GM19395 (cell line): ENCODE measurements around the gene MAGIX.
"Not testable (repeated sequence)": the region's sequence is repeated elsewhere in the genome, so short reads cannot be mapped to it uniquely, and the experiment has no call there.

Experiments
- ATAC-seq: cut with Tn5 transposase; IDR thresholded peaks from one replicate; pipeline ENCODE4 v1.9.1; 2021; ENCODE audit warnings: mild to moderate bottlenecking, moderate library complexity; ENCODE audit not compliant: unreplicated experiment

The MAGIX gene

DNA sequence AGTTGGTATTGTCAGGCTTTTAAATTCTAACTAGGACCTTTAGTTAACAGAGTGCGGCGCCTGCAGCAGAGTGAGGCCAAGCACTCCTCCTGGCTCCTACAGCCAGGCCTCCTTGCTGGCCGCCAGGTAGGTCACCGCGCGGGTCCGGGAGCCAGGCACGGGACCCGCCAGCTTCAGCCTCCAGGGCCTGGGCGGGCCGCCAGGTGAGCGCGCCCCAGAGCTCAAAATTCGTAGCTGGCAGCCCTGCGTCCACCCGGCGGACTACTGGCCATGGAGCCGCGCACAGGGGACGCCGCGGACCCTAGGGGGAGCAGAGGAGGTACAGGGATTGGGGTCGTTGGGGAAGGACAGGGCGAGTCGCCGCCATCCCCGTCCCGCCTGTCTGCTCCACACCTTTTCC is at the start of gene MAGIX:
MAGIX (plus strand) TSS at position 139 of the 400 bp plus-strand sequence; CDS start at position 271, 132 bp downstream.
- ATAC-seq = no peak

DNA sequence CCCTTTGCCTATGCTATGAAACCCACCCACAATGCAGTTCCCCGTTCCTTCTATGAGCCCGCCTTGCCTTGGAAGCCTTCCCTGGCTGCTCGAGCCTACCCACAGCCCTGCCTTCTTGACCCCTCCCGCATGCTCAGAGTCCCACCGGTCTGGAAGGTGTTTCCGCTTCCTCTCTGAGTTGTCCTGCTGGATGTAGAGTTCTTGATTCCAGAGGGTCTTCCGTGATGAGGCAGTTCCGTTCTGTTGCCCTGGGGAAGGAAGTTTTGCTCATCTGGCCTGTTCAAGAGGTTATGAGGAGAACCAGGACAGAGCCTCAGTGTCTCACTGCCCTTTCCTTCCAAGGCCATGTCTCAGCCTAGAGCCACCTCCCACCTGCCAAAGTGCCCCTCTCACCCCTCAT is 46.5 kb upstream of the MAGIX start:
- no peak for ATAC-seq

DNA sequence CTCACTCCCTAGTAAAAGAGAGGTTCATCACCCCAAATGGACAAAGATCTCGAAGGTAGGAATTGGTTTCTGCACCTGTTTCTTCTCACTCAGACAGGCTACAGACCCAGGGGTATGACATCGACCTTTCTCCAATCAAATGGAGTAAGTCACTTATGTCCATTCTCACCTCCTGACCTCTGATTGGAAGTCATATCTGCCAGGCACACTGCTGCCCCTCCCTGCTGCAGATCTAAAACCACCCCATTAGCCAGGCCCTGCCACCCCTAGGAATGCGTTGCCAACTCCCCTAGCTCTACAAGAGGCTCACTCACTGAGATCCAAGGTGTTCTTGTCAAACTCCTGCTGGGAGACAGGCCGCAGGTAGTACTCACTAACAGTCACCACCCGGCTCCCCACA is 45.8 kb upstream of the MAGIX start:
- ATAC-seq = no peak

DNA sequence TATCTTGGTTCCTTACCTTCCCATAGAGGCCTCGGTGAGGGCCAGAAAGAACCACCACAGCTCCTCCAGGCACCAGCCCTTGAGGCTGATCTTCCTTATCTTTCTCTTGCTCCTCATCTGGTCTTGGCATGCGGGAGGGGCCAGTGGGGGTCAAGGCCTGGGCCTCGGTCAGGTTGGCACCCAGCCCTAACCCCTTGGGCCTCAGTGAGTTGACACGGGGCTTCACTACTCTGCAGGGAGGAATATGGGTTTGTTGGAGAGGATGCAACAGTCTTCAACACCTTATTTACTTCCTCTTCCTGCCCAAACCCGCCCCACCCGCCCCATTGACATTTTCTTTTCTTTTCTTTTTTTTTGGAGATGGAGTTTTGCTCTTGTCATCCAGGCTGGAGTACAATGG is 45.0 kb upstream of the MAGIX start:
- ATAC-seq = no peak

DNA sequence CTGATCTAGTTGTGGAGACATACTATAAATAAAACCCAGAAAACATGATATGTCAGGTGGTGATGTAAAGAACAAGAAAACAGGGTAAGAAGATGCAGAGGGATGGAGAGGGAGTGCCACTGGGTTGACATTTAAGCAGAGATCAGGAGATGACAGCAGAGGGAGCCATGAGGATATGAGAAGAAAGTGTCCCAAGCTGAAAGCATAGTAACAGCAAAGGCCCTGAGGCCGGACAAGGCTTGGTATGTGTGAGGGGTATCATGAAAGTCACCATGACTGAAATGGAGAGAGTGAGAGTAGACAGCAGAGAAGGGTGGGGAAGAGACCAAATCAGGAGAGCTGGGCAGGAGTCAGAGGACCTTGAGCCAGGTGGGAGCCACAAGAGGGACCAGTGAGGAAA is 42.5 kb upstream of the MAGIX start:
- ATAC-seq = no peak

DNA sequence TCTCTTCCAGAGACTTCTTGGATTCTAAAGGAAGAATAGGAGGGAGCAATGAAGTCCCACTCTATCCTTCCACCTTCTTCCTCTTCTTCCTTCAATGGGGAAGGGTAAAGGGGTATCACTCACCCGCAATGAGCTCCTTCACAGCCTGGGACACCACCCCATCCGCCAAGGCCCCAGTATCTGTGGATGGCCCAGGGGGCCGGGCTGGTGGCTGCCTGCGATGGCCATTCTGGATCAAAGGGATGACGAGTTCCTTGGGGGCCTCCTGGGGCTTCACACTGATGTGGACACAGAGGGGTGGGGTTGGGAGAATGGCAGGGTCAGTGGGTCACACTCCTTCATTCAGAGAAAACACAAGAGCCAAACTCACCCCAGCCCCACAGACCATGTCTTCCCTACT is 40.1 kb upstream of the MAGIX start:
- ATAC-seq = no peak

DNA sequence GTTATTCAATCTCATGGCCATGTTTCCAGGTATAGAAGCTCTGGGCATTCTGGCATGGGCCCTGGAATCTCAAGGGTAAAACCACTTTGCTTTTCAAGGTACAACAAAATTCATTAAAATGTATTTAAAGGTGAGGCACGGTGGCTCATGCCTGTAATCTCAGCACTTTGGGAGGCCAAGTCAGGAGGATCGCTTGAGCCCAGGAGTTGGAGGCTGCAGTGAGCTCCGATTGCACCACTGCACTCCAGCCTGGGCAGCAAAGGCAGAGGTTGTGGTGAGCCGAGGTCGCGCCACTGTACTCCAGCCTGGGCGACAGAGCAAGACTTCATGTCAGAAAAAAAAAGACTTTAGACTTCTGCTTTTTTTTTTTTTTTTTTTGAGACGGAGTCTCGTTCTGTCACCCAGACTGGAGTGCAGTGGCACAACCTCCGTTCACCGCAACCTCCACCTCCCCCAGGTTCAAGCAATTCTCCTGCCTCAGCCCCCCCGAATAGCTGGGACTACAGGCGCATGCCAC is 34.8 kb upstream of the MAGIX start:
- not testable (repeated sequence) for ATAC-seq

DNA sequence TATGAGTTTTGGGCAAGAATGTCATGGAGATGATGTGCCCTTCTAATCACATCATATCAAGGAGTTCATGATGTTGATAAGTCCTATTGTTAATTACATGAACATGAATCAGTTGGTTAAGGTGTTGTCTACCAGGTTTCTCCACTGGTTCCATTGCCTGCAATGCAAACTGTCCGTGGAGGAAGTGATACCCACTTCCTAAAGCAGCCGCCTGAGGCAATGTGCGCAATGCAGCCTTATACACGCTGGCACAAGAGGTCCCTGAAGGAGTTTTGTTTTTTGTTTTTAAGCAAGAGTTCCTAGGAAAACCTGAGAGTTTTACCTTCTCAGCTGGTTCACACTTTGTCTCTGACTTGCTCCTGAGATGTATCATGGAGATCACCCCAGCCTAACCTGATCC is 33.1 kb upstream of the MAGIX start:
- ATAC-seq = no peak

DNA sequence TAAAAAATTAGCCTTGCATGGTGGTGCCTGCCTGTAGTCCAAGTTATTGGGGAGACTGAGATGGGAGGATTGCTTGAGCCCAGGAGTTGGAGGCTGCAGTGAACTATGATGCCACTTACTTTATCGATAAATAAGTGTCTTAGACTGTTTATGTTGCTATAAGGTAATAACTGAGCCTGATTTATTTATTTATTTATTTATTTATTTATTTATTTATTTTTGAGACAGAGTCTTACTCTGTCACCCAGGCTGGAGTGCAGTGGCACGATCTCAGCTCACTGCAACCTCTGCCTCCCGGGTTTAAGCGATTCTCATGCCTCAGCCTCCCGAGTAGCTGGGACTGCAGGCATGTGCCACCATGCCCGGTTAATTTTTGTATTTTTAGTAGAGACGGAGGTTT is 30.3 kb upstream of the MAGIX start:
- not testable (repeated sequence) for ATAC-seq

DNA sequence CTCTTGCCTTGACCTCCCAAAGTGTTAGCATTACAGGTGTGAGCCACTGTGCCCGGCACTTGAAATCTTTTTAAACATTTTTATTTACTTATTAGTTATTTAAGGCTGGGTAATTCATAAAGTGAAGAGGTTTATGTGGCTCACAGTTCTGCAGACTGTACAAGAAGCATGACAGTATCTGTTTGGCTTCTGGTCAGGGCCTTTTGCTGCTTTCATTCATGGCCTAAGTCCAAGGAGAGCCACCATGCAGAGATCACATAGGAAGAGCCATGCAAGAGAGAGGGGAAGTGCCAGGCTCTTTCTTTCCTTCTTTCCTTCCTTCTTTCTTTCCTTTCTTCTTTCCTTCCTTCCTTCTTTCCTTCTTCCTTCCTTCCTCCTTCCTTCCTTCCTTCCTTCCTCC is 28.8 kb upstream of the MAGIX start:
- no peak for ATAC-seq

DNA sequence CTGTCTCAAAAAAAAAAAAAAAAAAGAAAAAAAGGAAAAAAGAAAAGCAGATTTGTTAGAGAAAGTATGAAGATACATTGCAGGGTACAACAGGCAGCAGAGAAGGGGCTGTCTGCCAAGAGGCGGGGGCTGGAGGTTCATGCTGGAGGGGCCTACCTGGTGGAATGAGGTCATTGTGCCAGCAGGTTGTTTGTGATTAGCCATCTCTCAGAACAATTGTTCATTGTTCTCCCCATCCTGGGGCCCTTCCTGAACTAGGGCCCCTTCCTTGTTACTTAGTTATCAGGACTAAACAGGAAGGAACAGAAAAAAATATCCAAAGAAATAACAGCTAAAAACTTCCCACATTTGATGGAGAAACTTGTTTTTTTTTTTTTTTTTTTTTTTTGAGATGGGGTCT is 25.1 kb upstream of the MAGIX start:
- ATAC-seq = no peak

DNA sequence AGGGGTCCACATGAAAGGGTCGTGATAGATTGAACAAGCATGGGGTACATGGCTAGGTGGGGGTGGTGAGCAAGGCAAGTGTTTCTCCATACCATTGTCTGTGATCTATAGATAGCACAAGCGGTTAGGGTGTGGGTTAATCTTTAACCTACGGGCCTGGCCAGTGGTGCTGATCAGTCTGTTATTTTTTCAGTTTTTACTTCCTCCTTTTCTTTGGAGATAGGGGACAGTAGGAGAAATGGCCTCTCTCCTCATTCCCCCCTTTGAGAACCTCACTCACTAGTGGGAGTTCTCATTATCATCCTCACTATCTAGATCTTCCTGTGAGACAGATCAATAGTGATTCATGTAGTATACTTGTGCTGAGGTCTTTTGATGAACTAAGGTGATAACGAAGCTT is 22.8 kb upstream of the MAGIX start:
- ATAC-seq = no peak

DNA sequence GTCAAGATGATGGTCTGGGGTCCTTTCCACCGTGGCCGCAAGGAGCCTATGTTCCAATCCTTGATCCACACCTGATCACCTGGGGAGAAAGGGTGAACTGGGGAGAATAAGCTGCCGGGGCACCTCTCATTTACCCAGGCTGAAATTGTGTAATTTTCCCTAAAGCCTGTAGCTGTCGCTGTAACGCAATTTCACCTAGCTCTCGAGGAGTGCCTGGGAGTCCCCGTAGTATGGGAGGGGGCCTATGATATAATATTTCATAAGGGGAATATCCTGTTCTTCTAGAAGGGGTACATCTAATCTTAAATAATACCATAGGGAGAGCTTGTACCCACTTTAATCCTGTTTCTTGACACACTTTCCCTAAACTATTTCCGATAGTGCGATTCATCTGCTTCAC is 20.3 kb upstream of the MAGIX start:
- ATAC-seq = not testable (repeated sequence)

DNA sequence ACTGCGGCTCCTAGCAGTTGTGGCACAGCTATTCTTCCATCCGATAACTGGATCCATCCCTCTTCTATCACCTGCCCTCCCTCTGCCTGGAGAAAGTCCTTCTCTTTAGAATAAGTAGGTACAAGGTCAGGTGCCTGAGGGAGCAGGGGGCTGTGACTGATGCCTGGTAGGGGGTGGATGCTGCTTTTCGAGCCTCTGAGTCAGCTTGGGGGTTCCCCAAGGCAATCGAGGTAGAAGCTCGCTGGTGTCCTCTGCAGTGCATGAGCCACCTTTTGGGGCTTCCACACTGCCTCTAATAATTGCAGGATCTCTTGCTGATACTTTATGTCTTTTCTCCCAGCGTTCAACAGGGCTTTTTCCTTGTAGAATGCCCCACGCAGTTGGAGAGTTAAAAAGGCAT is 19.4 kb upstream of the MAGIX start:
- ATAC-seq = not testable (repeated sequence)

DNA sequence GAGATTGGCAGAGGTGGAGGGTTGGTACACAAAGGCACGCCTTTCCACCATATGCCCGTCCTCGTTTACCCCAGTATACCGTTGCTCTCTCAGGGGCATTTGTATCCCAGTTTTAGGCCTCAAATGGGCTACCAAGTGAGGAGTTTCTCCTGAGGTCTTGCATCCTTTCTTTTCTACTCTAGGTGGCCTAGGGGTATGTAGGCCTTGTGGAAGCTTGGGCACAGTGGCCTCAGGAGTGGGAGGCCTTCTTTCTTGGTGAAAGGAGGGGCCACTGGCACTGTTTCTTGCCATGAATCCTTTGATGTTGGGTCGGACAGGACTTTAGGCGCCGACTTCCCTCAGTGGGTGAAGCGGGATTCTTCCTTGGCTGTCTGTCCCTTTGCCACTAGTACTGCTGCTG is 15.3 kb upstream of the MAGIX start:
- no peak for ATAC-seq

DNA sequence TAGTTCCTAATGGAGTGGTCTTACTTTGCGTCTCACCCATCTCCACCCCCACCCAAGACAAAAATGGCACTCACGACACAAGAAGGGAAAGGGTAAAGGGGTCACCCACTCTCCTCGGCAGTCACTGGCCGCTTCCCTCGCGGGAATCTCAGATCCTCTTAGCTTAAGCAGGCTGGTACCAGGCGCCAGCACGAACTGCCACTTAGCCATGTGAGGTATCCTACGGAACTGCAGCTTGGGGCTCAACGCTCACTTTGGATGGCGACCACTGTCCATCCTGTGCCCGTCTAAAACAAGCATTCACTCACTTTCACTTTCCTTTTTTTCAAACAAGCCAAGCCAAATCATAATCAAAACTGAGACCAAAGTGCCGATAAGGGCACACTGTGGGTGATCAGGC is 14.6 kb upstream of the MAGIX start:
- ATAC-seq = no peak

DNA sequence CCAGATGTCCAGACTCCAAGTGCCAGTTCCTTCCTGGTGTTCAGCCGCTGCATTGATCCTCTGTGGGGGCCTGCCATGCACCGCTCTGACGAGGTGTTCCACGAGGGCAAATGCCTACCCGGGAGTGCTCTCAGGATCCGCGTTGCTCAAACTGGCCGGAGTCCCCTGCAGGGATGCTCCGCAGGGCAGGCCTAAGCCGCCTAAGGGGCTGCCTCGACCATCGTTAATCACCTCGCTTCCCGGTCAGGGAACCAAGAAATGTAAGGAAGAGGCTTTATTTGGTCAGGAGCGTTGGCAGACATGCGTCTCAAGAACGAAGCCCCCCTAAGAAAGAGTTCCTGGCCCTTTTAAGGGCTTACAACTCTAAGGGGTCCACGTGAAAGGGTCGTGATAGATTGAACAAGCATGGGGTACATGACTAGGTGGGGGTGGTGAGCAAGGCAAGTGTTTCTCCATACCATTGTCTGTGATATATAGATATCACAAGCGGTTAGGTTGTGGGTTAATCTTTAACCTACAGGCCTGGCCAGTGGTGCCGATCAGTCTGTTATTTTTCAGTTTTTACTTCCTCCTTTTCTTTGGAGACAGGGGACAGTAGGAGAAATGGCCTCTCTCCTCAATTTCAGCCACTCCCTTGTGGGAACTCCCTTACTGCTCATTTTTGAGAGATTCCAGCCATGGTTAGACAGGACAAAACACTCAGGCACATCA is 14.0 kb upstream of the MAGIX start:
- ATAC-seq = not testable (repeated sequence)

DNA sequence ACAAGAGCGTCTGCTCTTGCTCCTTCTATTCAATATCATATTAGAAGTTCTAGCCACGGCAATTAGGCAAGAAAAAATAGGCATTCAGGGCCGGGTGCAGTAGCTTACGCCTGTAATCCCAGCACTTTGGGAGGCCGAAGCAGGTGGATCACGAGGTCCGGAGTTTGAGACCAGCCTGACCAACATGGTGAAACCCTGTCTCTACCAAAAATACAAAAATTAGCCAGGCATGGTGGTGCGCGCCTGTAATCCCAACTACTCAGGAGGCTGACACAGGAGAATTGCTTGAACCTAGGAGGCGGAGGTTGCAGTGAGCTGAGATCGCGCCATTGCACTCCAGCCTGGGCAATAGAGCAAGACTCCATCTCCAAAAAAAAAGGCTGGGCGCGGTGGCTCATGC is 13.3 kb upstream of the MAGIX start:
- ATAC-seq = not testable (repeated sequence)

DNA sequence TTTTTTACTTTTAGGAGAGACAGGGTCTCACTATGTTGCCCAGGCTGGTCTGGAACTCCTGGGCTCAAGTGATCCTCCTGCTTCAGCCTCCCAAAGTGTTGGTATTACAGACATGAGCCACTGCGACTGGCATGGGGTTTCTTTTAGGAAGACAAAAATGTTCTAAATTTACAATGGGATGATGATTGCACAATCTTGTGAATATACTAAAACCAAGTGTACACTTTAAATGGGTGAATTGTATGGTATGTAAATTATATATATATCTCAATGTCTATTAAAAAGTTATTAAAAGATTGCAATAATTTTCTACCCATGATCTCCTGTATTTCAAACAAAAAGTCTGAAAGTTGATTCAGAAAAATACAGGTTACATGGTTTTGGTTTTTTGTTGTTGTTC is 9.1 kb upstream of the MAGIX start:
- no peak for ATAC-seq

DNA sequence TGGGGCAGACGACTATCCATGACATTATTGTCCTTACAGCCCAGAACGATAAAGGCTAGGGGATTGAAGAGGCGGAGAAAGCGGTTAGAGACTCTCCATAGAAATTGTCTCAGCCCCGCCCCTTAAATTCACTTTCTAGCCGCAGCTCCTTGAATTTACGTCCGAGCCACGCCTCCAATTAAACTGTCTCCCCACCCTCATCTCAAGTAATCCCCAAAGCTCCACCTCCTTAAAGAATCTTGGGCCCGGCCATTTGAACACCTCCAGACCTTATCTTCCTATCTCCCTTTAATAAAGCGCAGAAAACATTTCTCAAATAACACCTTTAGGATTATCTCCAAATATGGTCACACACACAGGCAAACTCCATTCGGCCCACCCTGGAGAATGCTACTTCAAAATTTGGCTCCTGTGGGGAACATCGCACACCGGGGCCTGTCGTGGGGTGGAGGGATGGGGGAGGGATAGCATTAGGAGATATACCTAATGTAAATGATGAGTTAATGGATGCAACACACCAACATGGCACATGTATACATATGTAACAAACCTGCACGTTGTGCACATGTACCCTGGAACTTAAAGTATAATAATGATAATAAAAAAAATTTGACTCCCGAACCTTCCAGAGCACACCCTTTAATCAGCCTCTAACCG is 7.2 kb upstream of the MAGIX start:
- ATAC-seq = peak; percentile 28

DNA sequence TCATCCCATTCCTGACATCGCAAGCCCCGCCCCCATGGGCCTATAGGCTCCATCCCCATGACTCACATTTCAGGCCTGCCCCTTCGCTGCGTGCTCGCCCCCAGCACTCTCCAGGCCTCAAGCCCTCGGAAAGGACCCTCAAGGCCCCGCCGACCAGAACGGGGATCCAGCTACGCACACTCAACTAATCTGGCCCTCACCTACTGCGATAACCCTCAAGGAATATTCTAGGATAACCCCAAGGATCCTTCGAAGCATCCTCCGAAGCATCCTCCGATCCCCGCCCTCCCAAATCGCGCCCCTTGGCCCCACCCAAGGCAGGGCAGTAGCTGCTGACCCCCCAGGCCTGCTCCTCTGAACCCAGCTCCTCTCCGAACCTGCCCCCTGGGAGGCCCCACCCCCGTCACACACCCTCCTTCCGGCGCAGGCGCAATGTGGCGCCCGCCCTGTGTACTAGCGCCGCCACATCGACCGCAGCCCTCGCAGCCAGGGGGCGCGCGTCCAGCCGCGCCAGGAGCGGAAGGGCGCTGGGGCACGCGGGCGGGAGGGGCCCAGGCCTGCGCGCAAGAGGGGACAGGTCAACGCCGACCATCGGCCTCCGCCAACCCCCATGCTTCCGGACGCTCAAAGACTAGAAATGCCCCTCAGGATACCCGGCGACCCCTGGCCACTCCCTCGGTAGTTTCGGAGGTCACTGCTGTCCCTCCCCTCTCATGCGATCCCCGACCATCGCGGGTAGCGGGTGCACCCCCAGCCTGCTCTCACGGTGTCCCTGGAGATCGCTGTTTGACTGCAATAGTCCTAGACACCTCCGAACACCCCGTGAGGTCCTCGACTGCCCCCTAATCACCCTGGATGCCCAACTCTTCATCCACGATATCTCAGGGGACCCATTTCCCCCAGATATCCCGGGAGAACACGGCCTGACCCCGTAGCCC is 6.4 kb upstream of the MAGIX start:
- ATAC-seq = peak; percentile 82
